Lung (tissue), 12 donors: Measurements from ENCODE around the gene APOC4. TPM values are rescaled to one million over a fixed set of nuclear protein-coding genes. Genes with fewer than 3 reads are reported as not detected.

Source experiments
- ATAC-seq: fragments of 200-7000 bp; cut with Tn5 transposase; one replicate; pipeline ENCODE4 v1.9.1; 2020; ENCODE audit warnings: moderate number of reproducible peaks; ENCODE audit not compliant: insufficient read depth, low FRiP score
- DNase-seq, 3 donors: peaks; one replicate each; pipeline ENCODE4 v3.0.0-alpha.2; 2013 to 2017
- H3K27ac ChIP-seq, 2 donors: one replicate each; pipeline ENCODE4 v1.5.1; 2013; ENCODE audit warnings: mild to moderate bottlenecking in 2 of 2, moderate library complexity in 2 of 2, control low read depth in 1 of 2, inconsistent platforms in 1 of 2, low read depth in 1 of 2, low read length in 1 of 2
- H3K27me3 ChIP-seq, 3 donors: one replicate each; pipeline ENCODE4 v1.5.1; 2013; ENCODE audit warnings: low read length in 2 of 3; ENCODE audit not compliant: control insufficient read depth in 3 of 3, insufficient read depth in 3 of 3
- H3K36me3 ChIP-seq, 4 donors: one replicate each; pipeline ENCODE4 v1.5.1; 2013; ENCODE audit warnings: low read length in 4 of 4, mild to moderate bottlenecking in 1 of 4, moderate library complexity in 1 of 4; ENCODE audit not compliant: control insufficient read depth in 4 of 4, insufficient read depth in 4 of 4
- H3K4me1 ChIP-seq, 5 donors: one replicate each; pipeline ENCODE4 v1.5.1; 2013; ENCODE audit warnings: low read length in 5 of 5, mild to moderate bottlenecking in 2 of 5, moderate library complexity in 1 of 5; ENCODE audit not compliant: control insufficient read depth in 5 of 5, insufficient read depth in 5 of 5
- H3K4me3 ChIP-seq: one replicate; pipeline ENCODE4 v1.5.1; 2013; ENCODE audit warnings: mild to moderate bottlenecking, control low read depth, moderate library complexity
- H3K9ac ChIP-seq, 2 donors: one replicate each; pipeline ENCODE4 v1.5.1; 2013; ENCODE audit warnings: low read length in 2 of 2, control low read depth in 1 of 2; ENCODE audit not compliant: insufficient read depth in 1 of 2
- H3K9me3 ChIP-seq, 4 donors: one replicate each; pipeline ENCODE4 v1.5.1; 2013; ENCODE audit warnings: low read length in 3 of 4, mild to moderate bottlenecking in 1 of 4, moderate library complexity in 1 of 4; ENCODE audit not compliant: control insufficient read depth in 4 of 4, insufficient read depth in 3 of 4
- WGBS, 2 donors: extraction: QIAGEN DNeasy Blood & Tissue Kit; methylation state at CpG; one replicate each; pipeline ENCODE4 v1.1.7; 2013; 5-methylcytosine and 5-hydroxymethylcytosine counted together
- polyA plus RNA-seq, 2 donors: library from polyadenylated mRNA; stranded (reverse); fragments of 200-250 nt; gene quantifications; one replicate each; pipeline ENCODE4 v1.2.1, GENCODE V29; 2013
- total RNA-seq, 2 donors: library from RNA; depleted of rRNA in 1 of 2; stranded (reverse); fragments of >200 nt in 1 of 2; gene quantifications; one replicate each; pipeline ENCODE4 v1.2.1, GENCODE V29; 2014 to 2021
- TF ChIP-seq, protein P1 (sequence below): IDR thresholded peaks from 2 replicates; pipeline ENCODE4 v1.5.1; 2012; ENCODE audit warnings: mild to moderate bottlenecking; ENCODE audit errors: control extremely low read depth, extremely low read depth
- donor health status: control.
- donor health status: control.
- donor health status: Bipolar disorder and iron deficiency.
- donor health status: healthy.
- donor health status: DM: yes; HTN: yes; CAD: no.

The APOC4 gene
- total and polyA plus RNA-seq, 4 donors, result 0.98 TPM; not detected in 3

DNA sequence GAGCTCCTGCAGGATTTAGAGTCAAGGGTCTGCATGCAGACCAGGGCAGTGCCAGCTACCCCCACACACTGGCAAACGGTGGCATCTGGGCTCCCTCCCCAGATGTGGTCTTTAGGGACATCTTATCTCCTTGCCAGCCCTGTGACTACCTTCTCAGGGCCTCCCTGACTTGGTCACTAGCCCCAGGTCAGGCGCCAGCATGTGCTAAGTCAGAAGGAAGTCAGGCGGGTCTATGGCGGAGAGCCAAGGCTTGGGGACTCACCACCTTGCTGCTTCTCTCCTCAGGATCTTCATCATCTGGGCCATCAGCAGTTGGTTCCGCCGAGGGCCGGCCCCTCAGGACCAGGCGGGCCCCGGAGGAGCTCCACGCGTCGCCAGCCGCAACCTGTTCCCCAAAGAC is 30.8 kb downstream of the APOC4 start:
- WGBS, 2 donors, result 88 to 93% methylated on average over 13 of the region's 13 CpGs
- TF ChIP-seq, protein P1, sequence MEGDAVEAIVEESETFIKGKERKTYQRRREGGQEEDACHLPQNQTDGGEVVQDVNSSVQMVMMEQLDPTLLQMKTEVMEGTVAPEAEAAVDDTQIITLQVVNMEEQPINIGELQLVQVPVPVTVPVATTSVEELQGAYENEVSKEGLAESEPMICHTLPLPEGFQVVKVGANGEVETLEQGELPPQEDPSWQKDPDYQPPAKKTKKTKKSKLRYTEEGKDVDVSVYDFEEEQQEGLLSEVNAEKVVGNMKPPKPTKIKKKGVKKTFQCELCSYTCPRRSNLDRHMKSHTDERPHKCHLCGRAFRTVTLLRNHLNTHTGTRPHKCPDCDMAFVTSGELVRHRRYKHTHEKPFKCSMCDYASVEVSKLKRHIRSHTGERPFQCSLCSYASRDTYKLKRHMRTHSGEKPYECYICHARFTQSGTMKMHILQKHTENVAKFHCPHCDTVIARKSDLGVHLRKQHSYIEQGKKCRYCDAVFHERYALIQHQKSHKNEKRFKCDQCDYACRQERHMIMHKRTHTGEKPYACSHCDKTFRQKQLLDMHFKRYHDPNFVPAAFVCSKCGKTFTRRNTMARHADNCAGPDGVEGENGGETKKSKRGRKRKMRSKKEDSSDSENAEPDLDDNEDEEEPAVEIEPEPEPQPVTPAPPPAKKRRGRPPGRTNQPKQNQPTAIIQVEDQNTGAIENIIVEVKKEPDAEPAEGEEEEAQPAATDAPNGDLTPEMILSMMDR, result no peak
- no peak overlapping the region for H3K27ac ChIP-seq
- no peak overlapping the region for H3K9ac ChIP-seq
- no peaks in the 10 kb centered on the region for H3K27me3 ChIP-seq
- no peak for ATAC-seq
- H3K4me3 ChIP-seq, result no peak overlapping the region
- no peak for DNase-seq
- no peaks in the 10 kb centered on the region for H3K9me3 ChIP-seq
- H3K36me3 ChIP-seq, result peaks cover 26 to 57% (median 45%) of the 10 kb centered on the region in 4 donors
- H3K4me1 ChIP-seq, result peaks cover 0 to 2% (median 0%) of the 10 kb centered on the region in 5 donors

DNA sequence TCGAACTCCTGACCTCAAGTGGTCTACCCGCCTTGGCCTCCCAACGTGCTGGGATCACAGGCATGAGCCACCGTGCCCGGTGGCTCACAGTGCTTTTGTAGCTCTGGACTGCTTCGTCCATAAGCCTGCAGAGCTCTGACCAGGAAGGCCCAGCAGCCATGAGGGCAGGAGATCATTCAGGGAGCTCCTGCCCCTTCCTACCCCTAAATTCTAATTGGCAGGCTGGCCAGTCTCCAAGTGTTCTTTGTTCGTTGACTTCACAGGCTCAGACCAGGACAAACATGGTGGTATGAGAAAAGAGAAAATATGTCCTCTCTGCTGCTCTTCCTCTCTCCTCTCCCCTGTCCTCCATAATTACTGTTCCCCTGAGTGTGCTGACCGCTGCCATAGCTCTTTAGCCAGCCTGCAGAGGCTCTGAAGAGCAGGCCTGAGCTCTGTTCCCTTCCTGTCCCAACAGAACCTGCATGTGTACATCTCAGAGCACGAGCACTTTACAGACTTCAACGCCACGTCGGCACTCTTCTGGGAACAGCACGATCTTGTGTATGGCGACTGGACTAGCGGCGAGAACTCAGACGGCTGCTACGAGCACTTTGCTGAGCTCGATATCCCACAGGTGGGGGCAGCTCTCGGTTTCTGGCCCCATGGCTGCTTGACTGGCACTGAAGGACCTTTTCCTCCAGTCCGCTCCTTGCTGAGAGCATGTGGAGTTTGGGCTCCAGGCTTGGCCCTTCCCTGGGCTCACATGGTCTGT is 32.1 kb downstream of the APOC4 start:
- WGBS, 2 donors, result 95% methylated on average over 21 of the region's 21 CpGs
- DNase-seq (no peak), ATAC-seq (no peak)
- Histone ChIP-seq H3K36me3 (peaks cover 29 to 60% (median 45%) of the 10 kb centered on the region in 4 donors), H3K9me3 (no peaks in the 10 kb centered on the region), H3K9ac (no peak overlapping the region), H3K4me3 (no peak overlapping the region), H3K27ac (no peak overlapping the region), H3K27me3 (no peaks in the 10 kb centered on the region), H3K4me1 (peaks cover 0 to 2% (median 0%) of the 10 kb centered on the region in 5 donors)
- TF ChIP-seq, protein P1, result no peak

DNA sequence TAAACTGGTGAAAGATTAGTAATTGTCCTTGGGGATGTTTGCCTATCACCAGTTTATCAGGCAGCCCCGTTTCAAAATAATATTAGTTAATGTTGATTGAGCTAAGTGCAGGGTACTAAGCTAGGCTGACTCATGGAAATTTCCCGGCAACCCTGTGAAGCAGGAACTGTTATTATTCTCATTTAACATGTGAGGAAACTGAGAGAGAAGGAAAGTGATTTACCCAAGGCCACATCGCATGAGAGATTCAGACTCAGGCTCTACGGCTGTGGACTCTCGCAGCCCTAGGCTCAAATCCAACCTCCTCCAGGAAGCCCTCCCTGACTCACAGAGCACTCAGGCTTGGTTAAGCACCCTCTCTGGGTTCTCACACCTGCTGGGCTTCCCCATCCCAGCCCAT is 32.8 kb downstream of the APOC4 start:
- no peak overlapping the region for H3K4me3 ChIP-seq
- TF ChIP-seq, protein P1, result no peak
- H3K9ac ChIP-seq, result no peak overlapping the region
- peaks cover 0 to 2% (median 0%) of the 10 kb centered on the region in 5 donors for H3K4me1 ChIP-seq
- no peaks in the 10 kb centered on the region for H3K9me3 ChIP-seq
- no peak overlapping the region for H3K27ac ChIP-seq
- ATAC-seq (no peak), DNase-seq (no peak)
- WGBS, 2 donors, result 92 to 96% methylated on average over 5 of the region's 5 CpGs
- H3K27me3 ChIP-seq, result no peaks in the 10 kb centered on the region
- peaks cover 35 to 63% (median 44%) of the 10 kb centered on the region in 4 donors for H3K36me3 ChIP-seq
